Stimulated activated CD4-positive, alpha-beta T cell treated with anti-CD3 and anti-CD28 coated beads, Interleukin-15, amount 100 ng/mL, for 1 hour (primary cell): ENCODE measurements around the gene TCEA2.

Source experiments
- DNase-seq, 2 donors: peaks; one replicate each; pipeline ENCODE4 v3.0.0-alpha.2; 2020; ENCODE audit warnings: low read depth in 1 of 2, low spot score in 1 of 2

The TCEA2 gene

DNA sequence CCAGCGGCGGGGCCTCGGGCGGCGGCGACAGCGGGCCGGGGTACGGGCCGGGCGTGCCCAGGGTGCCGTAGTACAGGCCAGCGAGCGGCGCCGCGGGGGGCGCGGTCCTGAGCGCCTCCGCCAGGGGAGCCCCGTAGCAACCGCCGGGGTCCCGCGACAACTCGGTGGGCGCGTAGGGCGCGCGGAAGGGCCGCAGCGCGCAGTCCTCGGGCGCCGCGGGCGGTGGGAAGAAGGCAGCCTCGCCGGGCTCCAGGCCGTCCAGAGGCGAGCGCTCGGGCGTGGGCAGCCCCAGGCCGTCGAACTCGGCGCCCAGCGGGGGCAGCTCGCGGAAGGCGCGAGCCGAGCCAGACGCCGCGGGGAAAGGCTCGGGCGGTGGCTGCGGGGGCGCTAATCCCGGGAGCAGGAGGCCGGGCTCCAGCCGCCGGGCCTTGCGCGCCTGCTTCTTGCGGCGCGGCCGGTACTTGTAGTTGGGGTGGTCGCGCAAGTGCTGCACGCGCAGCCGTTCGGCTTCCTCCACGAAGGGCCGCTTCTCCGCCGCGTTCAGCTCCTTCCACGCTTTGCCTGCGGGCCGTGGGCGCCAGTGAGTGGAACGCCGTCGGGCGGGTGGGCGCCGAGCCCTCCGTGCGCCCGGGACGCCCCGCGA, 14.5 kb upstream of the TCEA2 start:
- no peak for DNase-seq

DNA sequence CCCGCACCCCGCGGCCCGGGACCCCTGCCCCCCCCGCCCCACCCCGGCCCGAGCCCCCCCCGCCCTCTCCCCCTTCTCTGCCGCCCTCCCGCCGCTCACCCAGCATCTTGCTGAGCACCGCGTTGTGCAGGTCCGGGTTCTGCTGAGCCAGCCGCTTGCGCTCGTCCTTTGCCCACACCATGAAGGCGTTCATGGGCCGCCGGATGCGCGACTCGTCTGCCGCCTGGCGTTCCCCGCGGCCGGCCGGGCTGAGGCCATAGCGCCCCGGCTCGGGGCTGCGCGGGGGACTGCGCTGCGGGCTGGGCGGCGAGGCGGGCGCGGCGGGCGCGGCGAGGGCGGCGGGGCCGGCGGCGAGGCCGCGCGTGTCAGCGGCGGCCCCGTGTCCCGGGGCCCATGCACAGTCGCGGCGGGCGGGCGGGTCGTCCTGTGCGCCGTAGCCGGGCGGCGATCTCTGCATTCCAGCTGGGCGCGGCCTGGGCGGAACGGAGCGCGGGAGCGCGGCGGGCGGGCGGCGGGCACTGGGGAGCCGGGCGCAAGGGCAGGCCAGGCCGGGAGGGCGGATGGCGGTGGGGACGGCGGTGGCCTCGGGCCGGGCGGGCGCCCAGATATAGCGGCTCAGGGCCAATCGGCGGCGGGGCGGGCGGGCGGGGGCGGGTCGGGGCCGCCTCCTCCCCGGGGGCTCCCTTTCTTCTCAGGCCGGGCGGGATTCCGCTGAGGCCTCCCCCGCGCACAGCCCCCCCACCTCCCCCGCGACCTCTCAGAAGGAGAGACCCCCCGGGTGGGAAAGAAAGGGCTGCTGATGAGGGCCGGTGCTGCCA, 13.7 kb upstream of the TCEA2 start, which contains the start of gene SOX18:
Gene SOX18, minus strand, starts transcription at position 580 of the 818 bp plus-strand sequence. Its CDS starts 123 bp downstream, at position 457.
- no peak for DNase-seq

DNA sequence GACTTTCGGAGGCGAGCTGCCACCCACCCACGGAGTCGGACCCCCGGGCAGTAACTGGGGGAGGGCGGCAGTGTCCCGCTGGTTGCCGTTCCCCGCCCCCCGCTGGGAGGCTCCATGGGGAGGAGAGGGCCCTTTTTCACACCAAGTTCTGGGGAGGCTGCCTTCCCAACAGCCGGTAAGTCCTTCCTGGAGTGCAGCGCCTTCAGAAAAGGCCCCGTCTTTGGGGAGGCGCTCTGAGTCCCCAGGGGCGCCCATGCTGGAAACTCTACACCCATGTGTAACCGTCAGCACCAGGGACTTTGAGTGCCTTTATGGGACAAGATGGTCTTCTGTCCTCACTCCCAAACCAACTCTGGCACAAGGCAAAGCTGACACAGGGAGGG, 13.1 kb upstream of the TCEA2 start:
- no peak for DNase-seq

DNA sequence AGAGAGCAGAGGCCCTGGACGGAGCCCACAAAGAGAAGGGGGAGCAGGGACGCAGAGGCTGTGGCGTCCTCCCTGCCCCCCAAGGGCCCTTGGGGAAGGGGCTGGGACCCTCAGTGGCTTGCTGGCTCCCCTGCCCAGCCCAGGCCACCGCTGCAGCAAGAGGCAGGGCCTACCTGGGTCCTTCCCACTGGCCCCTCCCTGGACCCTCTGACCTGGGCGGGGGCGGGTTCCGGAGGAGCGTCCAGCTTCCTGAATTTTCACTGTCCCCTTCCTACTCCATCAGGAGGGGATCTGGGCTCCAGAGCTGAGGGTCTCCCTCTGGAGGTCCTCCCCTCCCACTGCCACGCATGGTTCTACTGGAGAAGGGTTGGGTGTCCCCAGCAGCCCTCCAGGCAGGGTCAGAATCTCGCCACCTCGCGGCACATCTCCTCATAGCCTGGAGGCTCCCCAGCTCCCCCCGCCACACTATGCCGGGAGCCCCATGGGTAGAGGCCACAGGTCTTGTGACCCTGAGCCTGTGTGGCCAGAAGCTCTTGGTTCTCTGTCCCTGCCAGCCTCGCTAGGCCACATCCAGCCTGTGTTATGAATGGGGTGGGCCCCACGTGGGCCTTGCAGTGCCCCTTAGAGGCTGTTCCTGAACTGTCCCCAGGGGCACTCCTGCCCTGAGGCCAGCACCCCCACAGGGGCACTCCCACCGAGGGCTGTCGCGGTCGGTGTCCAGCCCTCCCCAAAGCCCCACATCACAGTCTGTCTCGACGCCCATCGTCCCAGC, 12.6 kb upstream of the TCEA2 start:
- DNase-seq, result no peak

DNA sequence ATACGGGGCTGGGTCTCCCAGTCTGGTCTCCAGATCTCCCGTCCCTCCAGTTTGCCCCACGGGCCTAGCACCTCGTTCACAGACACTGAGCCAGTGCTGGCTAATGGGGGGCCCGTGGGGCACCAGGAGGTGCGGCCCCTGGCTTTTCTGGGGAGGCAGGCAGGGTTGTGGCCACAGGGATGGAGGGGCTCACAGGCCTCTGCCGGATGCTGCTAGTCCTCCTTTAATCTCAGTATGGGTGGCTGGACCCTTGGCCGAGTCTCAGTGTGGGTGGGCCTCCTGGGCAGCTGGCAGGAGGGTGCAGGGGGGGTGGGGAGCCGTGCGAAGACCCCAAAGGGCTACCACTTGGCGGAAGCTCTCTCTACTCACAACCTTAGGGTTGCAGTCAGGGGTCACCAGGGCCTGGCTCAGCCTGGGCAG, 12.0 kb upstream of the TCEA2 start:
- DNase-seq, result no peak

DNA sequence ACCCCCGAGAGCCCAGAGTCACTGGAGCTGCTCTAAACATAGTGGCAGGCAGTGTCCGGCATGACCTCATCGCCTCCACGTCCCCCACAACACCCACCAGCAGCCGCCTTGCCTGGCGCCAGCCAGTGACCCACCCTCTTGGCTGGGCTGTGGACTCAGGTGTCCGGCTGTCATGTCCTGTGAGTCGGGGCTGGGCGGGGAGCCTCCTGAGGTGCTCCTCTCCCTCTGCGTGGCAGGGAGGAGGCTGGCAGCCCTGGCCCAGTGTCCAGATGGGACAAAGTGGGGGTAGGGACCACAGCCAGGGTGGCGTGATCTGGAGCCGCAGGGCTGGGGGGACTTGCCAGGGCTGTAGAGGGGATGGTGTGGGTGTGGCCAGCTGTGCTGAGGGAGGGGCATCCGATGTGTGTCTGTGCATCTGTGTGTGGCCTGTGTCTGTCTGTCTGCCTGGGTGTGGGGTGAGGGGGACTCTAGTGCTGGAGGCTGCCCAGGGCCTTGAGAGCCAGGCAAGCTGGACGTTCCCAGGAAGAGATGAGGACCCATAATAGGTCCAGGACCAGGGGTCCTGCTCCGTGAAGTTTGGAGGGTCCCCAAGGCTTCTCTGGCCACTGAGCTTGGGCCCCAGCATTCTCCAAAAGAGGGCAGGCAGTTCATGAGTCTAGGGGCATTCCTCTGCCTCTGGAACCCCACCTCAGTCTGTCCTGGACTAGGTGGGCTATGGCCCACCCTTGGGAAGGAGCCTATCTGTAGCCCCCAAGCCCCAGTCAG, 11.3 kb upstream of the TCEA2 start:
- DNase-seq, result no peak

DNA sequence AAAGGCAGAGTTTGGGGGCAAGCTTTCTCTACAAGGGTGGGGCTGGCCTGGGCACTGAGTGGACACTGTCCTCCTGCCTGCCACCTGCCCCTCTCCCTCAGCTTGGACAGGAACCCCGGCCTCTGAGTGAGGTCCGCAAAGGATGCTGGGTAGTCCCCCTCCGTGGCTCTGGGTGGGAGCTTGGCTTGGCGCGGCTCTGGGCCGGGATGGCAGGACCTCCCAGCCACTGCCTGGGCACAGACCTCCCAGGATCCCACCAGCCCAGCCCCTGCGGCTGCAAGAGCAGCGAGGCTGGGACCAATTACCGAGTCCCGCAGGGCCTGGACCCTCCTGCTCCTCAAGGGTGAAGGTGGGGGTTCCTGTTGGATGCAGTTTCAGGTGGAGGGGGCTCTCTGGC, 10.7 kb upstream of the TCEA2 start:
- no peak for DNase-seq

DNA sequence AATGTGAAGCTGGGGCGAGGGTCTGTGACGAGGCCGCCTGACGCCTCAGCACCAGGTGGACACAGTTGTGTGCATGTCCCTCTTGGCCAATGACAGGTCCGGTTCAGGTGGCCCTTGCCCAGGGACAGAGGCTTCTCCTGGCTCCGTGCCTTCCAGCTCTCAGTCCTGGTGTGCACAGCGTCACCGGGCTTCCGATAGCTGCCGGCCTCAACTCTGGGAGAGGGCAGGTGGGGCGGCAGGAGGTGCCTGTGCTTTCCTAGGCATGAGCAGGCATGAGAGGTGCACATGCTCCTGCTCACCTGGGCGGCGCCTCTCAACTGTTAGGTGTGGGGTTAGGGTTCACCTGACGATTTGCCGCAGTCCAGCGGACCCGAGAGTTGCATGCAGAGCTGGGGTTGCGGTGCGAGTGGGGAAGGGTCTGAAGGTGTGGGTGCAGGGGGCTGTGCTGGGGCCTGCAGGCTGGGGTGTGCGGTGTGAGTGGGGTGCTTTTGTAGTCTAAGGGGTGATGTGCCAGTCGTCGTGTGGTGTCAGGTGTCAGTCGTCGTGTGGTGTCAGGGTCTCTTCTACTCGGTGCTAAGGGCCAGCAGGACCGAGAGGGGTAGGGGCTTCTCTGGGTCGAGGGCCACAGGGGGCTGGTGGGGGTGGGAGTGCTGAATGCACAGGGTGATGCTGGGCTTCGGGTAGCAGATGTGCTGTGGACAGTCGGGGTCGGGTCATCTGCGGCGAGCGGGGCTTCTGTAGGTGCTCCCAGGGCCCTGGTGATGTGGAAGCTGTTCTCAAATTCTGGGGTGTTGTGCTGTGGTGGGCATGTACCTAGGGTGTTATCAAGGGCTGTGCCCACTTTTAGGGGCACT, 9.8 kb upstream of the TCEA2 start:
- no peak for DNase-seq

DNA sequence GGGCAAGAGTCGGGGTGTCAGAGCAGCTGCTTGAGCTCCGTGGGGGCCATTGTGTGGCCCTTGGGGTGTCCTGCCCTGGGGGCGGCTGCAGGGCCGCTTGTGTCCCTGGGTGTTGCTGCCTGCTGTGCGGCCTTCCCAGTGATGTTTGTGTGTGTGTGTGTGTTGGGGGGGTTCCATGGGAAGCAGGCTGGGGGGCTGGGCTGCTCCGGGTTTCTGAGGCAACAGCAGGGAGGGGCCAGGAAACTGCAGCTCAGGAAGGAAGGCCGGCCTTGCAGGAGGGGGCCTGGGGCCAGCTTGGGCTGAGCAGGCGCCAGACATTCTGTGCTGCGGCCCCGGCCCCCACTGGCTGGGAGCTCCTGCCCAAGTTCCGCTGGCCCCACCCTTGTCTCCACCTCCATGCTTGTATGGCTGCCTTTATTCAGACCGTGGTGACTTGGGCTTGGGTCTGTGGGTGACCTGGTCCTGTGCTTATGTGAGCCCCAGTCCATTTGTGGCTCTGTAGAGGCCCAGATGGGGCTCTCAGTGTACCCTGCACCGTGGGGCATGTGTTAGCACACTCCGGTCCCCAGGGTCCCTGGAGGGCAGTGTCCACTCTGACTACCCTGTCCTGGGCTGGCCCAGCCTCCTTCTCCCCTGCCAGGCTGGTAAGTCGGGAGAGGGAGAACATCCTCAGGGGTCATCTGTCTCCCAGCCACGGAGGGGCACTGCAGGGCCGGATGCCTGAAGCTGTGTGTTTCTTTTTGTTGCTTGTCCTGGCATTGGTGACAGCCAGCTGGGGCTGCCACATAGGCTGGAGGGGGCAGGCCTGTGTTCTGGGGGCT, 8.9 kb upstream of the TCEA2 start:
- DNase-seq, result no peak

DNA sequence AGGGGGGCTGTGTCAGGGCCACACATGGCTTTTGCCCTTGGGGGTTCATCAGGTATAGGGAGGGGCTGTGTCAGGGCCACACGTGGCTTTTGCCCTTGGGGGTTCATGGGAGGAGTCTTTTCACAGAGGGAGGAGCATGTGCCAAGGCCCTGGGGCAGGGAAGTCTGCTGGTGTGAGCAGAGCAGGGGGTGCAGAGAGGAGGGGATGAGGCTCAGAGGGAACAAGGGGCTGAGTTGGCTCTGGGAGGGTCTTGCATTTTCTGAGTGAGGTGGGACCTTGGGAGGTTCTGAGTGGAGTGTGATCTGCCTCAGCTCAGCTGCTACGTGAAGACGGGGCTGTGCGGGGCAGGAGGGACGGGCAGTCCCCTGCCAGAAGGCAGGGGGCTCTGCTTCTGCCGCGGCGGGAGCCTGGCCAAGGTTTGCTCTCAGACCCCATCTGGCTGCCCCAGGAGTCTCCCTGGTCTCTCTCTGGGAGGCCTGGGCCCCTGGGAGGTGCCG, 7.6 kb upstream of the TCEA2 start:
- DNase-seq, result no peak

DNA sequence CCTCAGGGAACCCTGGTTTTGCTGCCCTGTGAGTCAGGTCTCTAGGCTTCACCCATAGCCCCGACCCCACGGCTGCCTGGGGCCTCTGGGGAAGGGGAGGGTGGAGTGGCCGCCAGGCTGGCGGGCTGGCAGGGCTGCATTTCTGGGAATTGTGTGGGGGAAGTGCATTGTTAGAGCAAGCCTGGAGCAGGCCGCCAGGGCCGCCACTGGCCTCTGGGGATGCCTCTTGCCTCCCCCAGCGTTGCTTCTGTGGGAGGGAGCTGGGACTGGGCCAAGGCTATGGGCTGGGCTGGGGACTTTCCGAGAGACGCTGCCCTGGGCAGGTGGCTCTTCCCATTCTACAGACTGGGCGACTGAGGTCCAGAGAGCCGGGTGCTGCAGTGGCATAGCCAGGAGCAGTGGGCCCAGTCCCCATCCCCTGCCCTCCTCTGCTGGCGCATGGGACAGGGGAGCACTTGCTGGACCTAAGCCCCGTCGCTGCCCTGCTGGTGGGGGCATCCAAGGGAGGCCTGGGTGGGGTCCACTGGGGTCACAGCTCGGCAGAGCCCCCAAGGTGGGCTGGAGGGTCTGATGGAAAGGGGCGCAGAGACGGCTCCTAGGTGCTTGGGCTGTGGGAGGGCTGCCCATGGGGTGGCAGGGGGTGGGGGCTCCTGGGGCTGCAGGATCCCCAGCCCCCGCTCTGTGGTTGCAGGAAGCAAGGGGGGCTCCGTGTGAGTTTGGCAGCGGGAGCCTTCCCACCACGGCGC, 6.9 kb upstream of the TCEA2 start:
- DNase-seq, result no peak

DNA sequence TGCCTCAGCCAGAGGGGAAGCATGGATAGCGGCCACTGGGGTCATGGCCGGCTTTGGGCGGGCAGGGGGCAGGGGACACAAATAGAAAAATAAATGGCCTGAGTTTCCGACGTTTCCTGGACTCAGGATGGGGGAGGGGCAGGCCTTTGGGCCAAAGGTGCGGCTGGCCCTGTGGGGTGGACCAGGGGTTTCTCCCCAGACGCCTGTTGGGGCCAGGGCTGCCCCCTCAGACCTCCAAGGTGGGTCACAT, 6.4 kb upstream of the TCEA2 start:
- no peak for DNase-seq

DNA sequence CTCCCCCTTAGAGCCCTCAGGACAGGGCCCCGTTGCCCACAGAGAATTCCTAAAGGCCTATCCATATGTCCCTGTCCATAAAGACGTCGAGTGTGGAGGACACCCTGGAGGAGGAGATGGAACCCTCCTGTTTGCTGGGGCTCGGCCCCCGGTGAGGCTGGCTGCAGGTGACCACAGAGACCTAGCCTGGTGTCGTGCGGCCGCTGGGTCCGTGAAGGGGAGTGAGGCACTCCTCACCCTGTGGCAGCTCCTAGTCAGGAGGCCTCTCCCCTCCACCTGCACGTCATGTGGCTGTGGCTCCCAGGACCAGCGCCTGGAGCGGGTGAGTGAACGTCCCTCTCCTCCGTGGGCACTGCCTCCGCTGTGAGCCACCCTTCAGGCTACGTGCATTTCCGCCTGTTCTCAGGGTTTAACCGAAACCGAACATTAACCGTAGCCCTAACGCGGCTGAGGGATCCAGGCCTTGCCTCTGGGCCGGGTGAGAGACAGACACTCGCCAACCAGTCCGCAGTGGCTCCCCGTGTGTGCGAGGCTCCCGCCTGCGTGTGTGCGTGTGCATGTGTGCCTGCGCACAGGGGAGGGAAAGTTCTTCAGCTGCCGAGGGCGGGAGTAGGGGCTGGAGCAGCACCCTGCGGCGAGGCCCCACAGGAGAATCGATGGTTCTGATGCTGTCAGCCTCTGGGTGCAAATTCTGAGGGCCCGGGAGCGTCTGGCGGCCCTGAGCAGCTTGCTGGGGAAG, 5.9 kb upstream of the TCEA2 start:
- DNase-seq, result no peak

DNA sequence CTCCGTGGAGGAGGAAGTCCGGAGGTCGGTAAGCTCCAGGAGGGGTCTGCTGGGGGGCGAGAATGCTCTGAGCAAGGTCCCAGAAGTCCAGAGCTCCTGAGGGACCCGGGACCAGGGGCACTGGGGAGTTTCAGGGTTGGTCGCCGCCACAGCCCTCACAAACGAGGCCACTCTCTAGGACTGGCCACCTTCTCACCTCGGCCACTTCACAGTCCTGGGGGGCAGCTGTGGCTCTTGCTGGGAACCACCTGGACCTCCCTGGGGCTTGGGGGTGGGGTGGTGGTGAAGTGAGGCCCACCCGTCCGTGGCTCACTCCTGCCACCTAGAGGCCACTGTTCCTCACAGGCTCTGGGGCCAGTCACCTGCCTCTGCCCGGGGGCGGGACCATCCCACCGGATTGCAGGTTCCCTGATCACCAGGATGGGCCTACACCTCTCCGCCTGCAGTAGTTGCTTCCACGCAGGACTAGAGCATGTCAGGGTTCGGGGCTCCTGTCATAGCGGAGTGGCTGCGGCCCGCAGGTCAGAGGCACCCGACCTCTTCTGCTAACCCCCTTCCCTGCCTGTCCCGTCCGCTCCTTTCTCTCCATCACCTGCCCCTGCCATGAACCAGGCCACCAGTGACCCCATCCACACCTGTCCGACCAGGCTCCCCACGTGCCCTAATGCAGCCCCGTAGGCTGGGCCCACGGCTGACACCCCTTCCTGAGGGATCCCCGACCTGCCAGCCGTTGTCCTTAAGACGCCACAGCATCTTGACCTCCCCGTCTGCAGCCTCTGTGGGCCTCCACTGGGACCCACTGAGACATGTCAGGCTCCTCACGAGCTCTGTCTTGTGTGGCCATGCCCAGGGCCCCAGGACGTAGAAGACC, 5.1 kb upstream of the TCEA2 start:
- DNase-seq, result peak; percentile 62 to 71

DNA sequence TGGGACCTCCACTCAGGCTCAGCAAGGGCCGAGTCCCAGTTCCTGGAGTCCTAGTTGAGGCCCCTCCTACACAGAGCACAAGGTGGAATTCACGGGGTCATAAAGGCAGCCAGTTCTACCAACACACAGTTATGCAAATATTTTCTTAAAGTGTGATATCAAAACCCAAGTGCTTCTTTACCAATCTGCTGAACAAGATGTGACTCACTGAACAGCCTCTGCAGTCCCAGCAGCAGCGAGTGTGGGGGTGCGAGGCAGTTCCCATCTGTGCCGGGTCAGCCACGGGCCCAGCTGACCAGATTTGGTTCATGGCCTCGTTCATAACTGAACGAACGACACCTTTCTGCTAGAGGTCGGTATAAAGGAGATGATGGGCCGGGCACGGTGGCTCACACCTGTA, 4.5 kb upstream of the TCEA2 start:
- no peak for DNase-seq

DNA sequence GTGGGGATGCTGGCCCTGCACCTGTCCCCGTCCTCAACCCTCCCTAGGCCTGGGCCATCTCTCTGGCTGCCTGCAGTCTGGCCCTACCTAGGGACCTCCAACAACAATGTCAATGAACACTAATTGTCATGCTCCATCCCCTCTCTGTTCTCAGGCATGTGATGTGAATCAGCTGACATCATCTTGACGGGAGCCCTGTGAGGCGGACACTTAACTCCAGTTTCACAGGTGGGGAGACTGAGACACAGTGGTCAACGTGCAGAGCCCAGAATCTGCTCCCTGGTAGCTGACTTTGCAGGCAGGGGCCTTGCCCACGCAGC, 762 bp upstream of the TCEA2 start:
- DNase-seq, result no peak

DNA sequence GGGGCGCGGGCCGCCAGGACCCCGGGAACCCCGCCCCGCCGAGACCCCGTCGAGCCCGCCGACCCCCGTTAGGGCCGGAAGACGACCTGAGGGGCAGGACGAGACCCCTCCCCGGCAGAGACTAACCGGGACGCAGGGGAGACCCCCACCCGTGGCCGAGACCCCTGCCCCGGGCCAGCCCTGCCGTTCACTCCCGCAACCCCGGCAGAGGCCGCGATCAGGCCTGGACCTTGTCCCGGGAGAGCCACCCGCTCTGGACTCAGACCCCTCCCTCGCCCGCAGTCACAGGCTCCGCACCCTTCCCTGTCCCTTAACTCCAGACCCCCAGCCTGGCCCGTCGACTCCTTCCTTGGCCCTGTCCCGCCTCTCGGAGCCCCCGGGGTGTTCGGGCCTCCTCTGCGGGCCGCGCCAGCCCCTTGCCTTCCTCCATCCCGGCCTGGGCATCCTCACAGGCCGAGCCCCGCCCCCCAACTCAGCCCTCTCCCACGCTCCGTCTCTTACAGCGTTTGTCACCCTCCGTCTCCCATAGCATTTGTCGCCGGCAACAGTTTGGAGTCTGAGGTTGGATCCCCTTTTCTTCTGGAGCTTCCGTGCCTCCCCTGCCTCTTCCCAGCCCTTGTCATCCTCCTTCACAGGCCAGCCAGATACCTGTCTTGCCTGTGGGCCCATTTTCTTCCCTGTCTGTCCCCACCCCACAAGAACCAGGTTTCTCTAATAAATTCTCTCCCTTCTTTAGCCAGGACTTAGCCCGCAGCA, 569 bp downstream of the TCEA2 start:
- no peak for DNase-seq
